ENCODE data around the gene FOXR2. TPM values are rescaled to one million over a fixed set of nuclear protein-coding genes. Genes with fewer than 3 reads are reported as not detected.

Gene FOXR2
- total RNA-seq, 4 donors from 2014 or later, result not detected

GRCh38 chrX:55598333-55598732 is 24.9 kb upstream of the FOXR2 start:
- H3K36me3 ChIP-seq, result no peaks in the 10 kb centered on the region
- TF ChIP-seq CTCF (IDR thresholded peaks at IDR 0.05 in 4 of 5, conservative IDR thresholded peaks at IDR 0.05 in 1 of 5) (no peak), POLR2A (IDR thresholded peaks at IDR 0.05) (no peak)
- intact Hi-C loops (cut with DNase I; ENCODE audit: low total_unique reads), result no loop called here
- H3K27me3 ChIP-seq, result peaks cover 0 to 8% (median 0%) of the 10 kb centered on the region in 3 donors
- ATAC-seq (no peak), DNase-seq (no peak)
- H3K9me3 ChIP-seq, result no peaks in the 10 kb centered on the region
- H3K4me1 ChIP-seq, result no peaks in the 10 kb centered on the region
- no peak overlapping the region for H3K27ac ChIP-seq
- in situ Hi-C loops (cut with MboI; ENCODE audit: low sequenced_read_pairs in 4 of 4), result no loop called here
- H3K4me3 ChIP-seq, result no peak overlapping the region

- no peak for TF ChIP-seq CTCF (IDR thresholded peaks at IDR 0.05 in 4 of 5, conservative IDR thresholded peaks at IDR 0.05 in 1 of 5)
- Histone ChIP-seq H3K4me1 (no peaks in the 10 kb centered on the region), H3K4me3 (no peak overlapping the region), H3K27me3 (peaks cover 0 to 6% (median 0%) of the 10 kb centered on the region in 3 donors), H3K27ac (no peak overlapping the region), H3K9me3 (no peaks in the 10 kb centered on the region), H3K36me3 (no peaks in the 10 kb centered on the region)
- DNase-seq (no peak), ATAC-seq (no peak)
- in situ Hi-C loops (cut with MboI; ENCODE audit: low sequenced_read_pairs in 4 of 4) (loop anchor here in 1 of 4 donors (25.0 kb wide), 1 partner anchor 93 kb away; the partner anchor contains the start of gene RRAGB), intact Hi-C loops (cut with DNase I; ENCODE audit: low total_unique reads) (no loop called here)
Measured at GRCh38 chrX:55619547-55619946, 3.7 kb upstream of the FOXR2 start.

- TF ChIP-seq POLR2A (IDR thresholded peaks at IDR 0.05), result no peak
- no peak for TF ChIP-seq CTCF (IDR thresholded peaks at IDR 0.05 in 4 of 5, conservative IDR thresholded peaks at IDR 0.05 in 1 of 5)
Measured at GRCh38 chrX:55624403-55624802, 1.2 kb downstream of the FOXR2 start.

GRCh38 chrX:55636109-55636508 is 12.9 kb downstream of the FOXR2 start:
- in situ Hi-C loops (cut with MboI; ENCODE audit: low sequenced_read_pairs in 4 of 4), result no loop called here
- H3K27ac ChIP-seq, result no peak overlapping the region
- H3K27me3 ChIP-seq, result no peaks in the 10 kb centered on the region
- no peaks in the 10 kb centered on the region for H3K9me3 ChIP-seq
- no peak for DNase-seq
- intact Hi-C loops (cut with DNase I; ENCODE audit: low total_unique reads), result no loop called here
- no peak for ATAC-seq
- no peak for TF ChIP-seq CTCF (IDR thresholded peaks at IDR 0.05 in 4 of 5, conservative IDR thresholded peaks at IDR 0.05 in 1 of 5)
- TF ChIP-seq POLR2A (IDR thresholded peaks at IDR 0.05), result no peak
- H3K36me3 ChIP-seq, result no peaks in the 10 kb centered on the region
- H3K4me3 ChIP-seq, result no peak overlapping the region
- H3K4me1 ChIP-seq, result no peaks in the 10 kb centered on the region

More at GRCh38 chrX:55624403-55624802, 1.2 kb downstream of the FOXR2 start:
- in situ Hi-C loops (cut with MboI; ENCODE audit: low sequenced_read_pairs in 4 of 4) (loop anchor here in 1 of 4 donors (25.0 kb wide), 1 partner anchor 88 kb away; the partner anchor contains the start of gene RRAGB), intact Hi-C loops (cut with DNase I; ENCODE audit: low total_unique reads) (no loop called here)
- no peaks in the 10 kb centered on the region for H3K4me1 ChIP-seq
- H3K4me3 ChIP-seq, result no peak overlapping the region
- H3K9me3 ChIP-seq, result no peaks in the 10 kb centered on the region
- H3K27ac ChIP-seq, result no peak overlapping the region
- DNase-seq (no peak), ATAC-seq (no peak)
- H3K36me3 ChIP-seq, result no peaks in the 10 kb centered on the region
- H3K27me3 ChIP-seq, result no peaks in the 10 kb centered on the region

GRCh38 chrX:55638933-55639332 is 15.7 kb downstream of the FOXR2 start:
- in situ Hi-C loops (cut with MboI; ENCODE audit: low sequenced_read_pairs in 4 of 4), result no loop called here
- intact Hi-C loops (cut with DNase I; ENCODE audit: low total_unique reads), result no loop called here
- Histone ChIP-seq H3K27me3 (no peaks in the 10 kb centered on the region), H3K36me3 (no peaks in the 10 kb centered on the region), H3K9me3 (no peaks in the 10 kb centered on the region), H3K27ac (no peak overlapping the region), H3K4me3 (no peak overlapping the region), H3K4me1 (no peaks in the 10 kb centered on the region)
- DNase-seq (no peak), ATAC-seq (no peak)
- TF ChIP-seq POLR2A (IDR thresholded peaks at IDR 0.05), result no peak
- no peak for TF ChIP-seq CTCF (IDR thresholded peaks at IDR 0.05 in 4 of 5, conservative IDR thresholded peaks at IDR 0.05 in 1 of 5)

Data from gastrocnemius medialis (tissue), 4 donors.